HUES6 (cell line): ENCODE data around the gene ADH7.

Source experiments
- H3K27ac ChIP-seq: 2 replicates; pipeline ENCODE4 v1.7.0; 2013; ENCODE audit warnings: low read depth, mild to moderate bottlenecking, low read length, inconsistent platforms
- H3K27me3 ChIP-seq: 2 replicates; pipeline ENCODE4 v1.6.1; 2013; ENCODE audit warnings: low read length; ENCODE audit not compliant: control insufficient read depth, insufficient read depth
- H3K36me3 ChIP-seq: 2 replicates; pipeline ENCODE4 v1.6.1; 2013; ENCODE audit warnings: low read length; ENCODE audit not compliant: control insufficient read depth, insufficient read depth
- H3K4me1 ChIP-seq: 2 replicates; pipeline ENCODE4 v1.6.1; 2013; ENCODE audit warnings: low read length; ENCODE audit not compliant: control insufficient read depth, insufficient read depth
- H3K4me3 ChIP-seq: 2 replicates; pipeline ENCODE4 v1.5.1; 2013; ENCODE audit warnings: low read depth, low read length
- H3K9ac ChIP-seq: one replicate; pipeline ENCODE4 v1.6.1; 2013; ENCODE audit warnings: mild to moderate bottlenecking, low read length
- H3K9me3 ChIP-seq: 2 replicates; pipeline ENCODE4 v1.6.1; 2013; ENCODE audit warnings: low read depth, low read length; ENCODE audit not compliant: control insufficient read depth, insufficient read depth

ADH7 gene

DNA sequence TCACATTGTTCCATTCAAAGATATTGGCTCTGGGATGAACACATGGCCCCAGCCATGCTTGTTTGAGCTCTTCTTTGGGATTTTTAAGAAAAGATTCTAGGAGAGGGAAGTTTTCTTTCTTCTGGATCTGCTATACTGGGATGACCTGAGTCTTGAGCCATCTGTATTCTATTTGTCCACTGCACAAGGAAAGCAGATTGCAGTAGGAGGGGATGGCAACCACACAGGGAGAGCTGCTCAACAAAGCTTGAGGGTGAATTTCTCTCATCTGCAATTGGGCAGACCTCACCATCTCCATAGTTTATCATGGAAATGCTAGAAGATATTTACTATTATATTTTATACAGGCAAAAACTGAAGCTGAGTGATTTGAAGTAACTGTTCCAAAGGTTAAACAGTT lies 34.3 kb downstream of the ADH7 start:
- Histone ChIP-seq H3K36me3 (no peaks in the 10 kb centered on the region), H3K27me3 (no peaks in the 10 kb centered on the region), H3K9ac (no peak overlapping the region), H3K4me1 (no peaks in the 10 kb centered on the region), H3K9me3 (peaks cover 4% of the 10 kb centered on the region; the same call in 1 of the 2 replicates), H3K4me3 (no peak overlapping the region), H3K27ac (no peak overlapping the region)

- Histone ChIP-seq H3K4me3 (no peak overlapping the region), H3K36me3 (no peaks in the 10 kb centered on the region), H3K27me3 (no peaks in the 10 kb centered on the region), H3K9me3 (peaks cover 4% of the 10 kb centered on the region; the same call in 1 of the 2 replicates), H3K9ac (no peak overlapping the region), H3K27ac (no peak overlapping the region), H3K4me1 (no peaks in the 10 kb centered on the region)
Observed at GRCh38 chr4:99399017-99399416, 36.1 kb downstream of the ADH7 start.

- no peak overlapping the region for H3K9ac ChIP-seq
- no peaks in the 10 kb centered on the region for H3K4me1 ChIP-seq
- H3K27me3 ChIP-seq: no peaks in the 10 kb centered on the region
- peaks cover 4% of the 10 kb centered on the region; the same call in 1 of the 2 replicates for H3K9me3 ChIP-seq
- no peaks in the 10 kb centered on the region for H3K36me3 ChIP-seq
- H3K4me3 ChIP-seq: no peak overlapping the region
- H3K27ac ChIP-seq: no peak overlapping the region
Observed at GRCh38 chr4:99395595-99396364, 39.4 kb downstream of the ADH7 start.

DNA sequence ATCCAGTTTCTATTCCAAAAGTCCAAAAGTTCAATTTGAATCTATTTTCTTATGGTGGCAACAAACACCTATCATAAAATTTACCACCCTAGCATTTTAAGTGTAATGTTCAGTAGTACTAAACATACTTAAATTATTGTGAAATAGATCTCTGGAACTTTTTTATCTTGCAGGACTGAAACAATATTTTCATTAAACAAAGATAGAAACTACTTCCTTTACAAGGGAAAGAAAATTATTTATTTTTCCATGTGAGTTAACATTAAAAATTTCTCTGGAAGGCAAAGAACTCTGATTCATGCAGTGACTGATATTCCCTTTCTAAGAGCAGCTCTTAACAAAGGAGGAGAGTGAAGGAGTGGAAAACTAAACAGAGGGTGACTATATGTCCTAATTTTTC lies 40.2 kb downstream of the ADH7 start:
- H3K4me1 ChIP-seq: no peaks in the 10 kb centered on the region
- H3K9me3 ChIP-seq: peaks cover 4% of the 10 kb centered on the region; the same call in 1 of the 2 replicates
- H3K9ac ChIP-seq: no peak overlapping the region
- no peak overlapping the region for H3K4me3 ChIP-seq
- H3K36me3 ChIP-seq: no peaks in the 10 kb centered on the region
- no peak overlapping the region for H3K27ac ChIP-seq
- H3K27me3 ChIP-seq: no peaks in the 10 kb centered on the region

DNA sequence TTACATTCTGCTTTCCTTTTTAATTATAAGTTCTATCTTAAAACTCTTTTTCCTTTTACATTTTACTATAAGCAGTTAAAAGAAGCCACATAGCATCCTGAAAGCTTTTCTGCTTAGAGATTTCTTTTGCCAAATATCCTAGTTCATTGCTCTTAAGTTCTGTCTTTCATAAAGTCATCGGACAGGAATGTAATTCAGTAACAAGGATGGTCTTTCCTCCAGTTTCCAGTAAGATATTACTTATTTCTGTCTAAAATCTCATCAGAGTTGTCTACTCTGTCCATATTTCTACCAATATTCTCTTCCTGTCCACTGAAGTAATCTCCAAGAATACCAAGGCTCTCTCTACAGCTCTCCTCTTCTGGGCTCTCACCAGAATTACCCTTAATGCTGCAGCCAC lies 45.1 kb downstream of the ADH7 start:
- no peak overlapping the region for H3K9ac ChIP-seq
- H3K27me3 ChIP-seq: no peaks in the 10 kb centered on the region
- no peak overlapping the region for H3K27ac ChIP-seq
- H3K9me3 ChIP-seq: no peaks in the 10 kb centered on the region
- H3K4me3 ChIP-seq: no peak overlapping the region
- no peaks in the 10 kb centered on the region for H3K36me3 ChIP-seq
- no peaks in the 10 kb centered on the region for H3K4me1 ChIP-seq

- Histone ChIP-seq H3K4me1 (no peaks in the 10 kb centered on the region), H3K9ac (no peak overlapping the region), H3K27ac (no peak overlapping the region), H3K9me3 (no peaks in the 10 kb centered on the region), H3K36me3 (no peaks in the 10 kb centered on the region), H3K27me3 (no peaks in the 10 kb centered on the region), H3K4me3 (no peak overlapping the region)
Observed at GRCh38 chr4:99389606-99390005, 45.5 kb downstream of the ADH7 start.

GRCh38 chr4:99383833-99384392 lies 51.2 kb downstream of the ADH7 start:
- H3K36me3 ChIP-seq: no peaks in the 10 kb centered on the region
- no peak overlapping the region for H3K27ac ChIP-seq
- H3K9me3 ChIP-seq: no peaks in the 10 kb centered on the region
- no peak overlapping the region for H3K4me3 ChIP-seq
- H3K27me3 ChIP-seq: no peaks in the 10 kb centered on the region
- H3K9ac ChIP-seq: no peak overlapping the region
- H3K4me1 ChIP-seq: no peaks in the 10 kb centered on the region

DNA sequence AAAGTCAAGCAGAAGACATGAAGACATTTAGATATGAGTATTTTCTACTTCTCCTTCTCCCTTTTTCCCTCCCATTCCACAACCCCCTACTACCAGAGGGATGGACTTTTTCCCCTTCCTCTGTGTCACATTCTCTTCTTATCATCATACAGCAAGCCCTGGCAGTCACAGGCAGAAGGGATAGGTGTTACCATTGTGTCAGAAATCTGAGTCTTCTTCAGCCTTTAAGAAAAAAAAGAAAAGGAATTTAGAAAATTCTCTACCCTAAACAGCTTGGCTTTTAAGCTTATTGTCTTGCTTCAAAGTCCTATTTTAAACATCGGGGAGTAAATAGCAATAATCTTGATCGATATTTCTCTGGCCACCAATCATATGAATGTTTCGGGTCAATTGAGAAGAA lies 51.7 kb downstream of the ADH7 start:
- no peaks in the 10 kb centered on the region for H3K4me1 ChIP-seq
- no peak overlapping the region for H3K9ac ChIP-seq
- no peak overlapping the region for H3K4me3 ChIP-seq
- H3K9me3 ChIP-seq: no peaks in the 10 kb centered on the region
- no peak overlapping the region for H3K27ac ChIP-seq
- H3K36me3 ChIP-seq: no peaks in the 10 kb centered on the region
- H3K27me3 ChIP-seq: no peaks in the 10 kb centered on the region

- Histone ChIP-seq H3K4me3 (no peak overlapping the region), H3K9me3 (no peaks in the 10 kb centered on the region), H3K27me3 (no peaks in the 10 kb centered on the region), H3K9ac (no peak overlapping the region), H3K36me3 (no peaks in the 10 kb centered on the region), H3K4me1 (no peaks in the 10 kb centered on the region), H3K27ac (no peak overlapping the region)
Observed at GRCh38 chr4:99382745-99383360, 52.3 kb downstream of the ADH7 start.

- no peak overlapping the region for H3K27ac ChIP-seq
- no peaks in the 10 kb centered on the region for H3K4me1 ChIP-seq
- no peak overlapping the region for H3K9ac ChIP-seq
- H3K9me3 ChIP-seq: no peaks in the 10 kb centered on the region
- no peak overlapping the region for H3K4me3 ChIP-seq
- H3K36me3 ChIP-seq: no peaks in the 10 kb centered on the region
- no peaks in the 10 kb centered on the region for H3K27me3 ChIP-seq
Observed at GRCh38 chr4:99381588-99382175, 53.5 kb downstream of the ADH7 start.

DNA sequence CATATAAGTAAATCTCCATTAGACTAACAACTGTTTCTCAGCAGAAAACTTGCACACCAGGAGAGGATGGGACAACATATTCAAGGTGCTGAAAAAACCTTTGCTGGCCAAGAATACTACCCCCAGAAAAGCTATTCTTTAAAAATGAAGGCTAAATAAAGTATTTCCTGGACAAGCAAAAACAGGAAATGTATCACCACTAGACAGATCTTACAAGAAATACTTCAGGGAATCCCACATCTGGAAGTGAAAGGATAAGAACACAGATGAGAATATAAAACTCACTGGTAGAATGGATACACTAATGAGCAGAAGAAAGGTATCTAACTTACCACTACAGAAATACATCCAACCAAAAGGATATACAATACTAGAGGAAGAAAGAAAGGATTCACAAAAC lies 55.6 kb downstream of the ADH7 start:
- Histone ChIP-seq H3K27me3 (no peaks in the 10 kb centered on the region), H3K4me1 (no peaks in the 10 kb centered on the region), H3K9me3 (peaks cover 5% of the 10 kb centered on the region; the same call in 1 of the 2 replicates), H3K27ac (no peak overlapping the region), H3K9ac (no peak overlapping the region), H3K4me3 (no peak overlapping the region), H3K36me3 (no peaks in the 10 kb centered on the region)
